HTR-8/SVneo (cell line): ENCODE measurements around the gene SDK1.

Experiments used
- DNase-seq: peaks from one replicate; pipeline ENCODE4 v3.0.0; 2011; ENCODE audit warnings: low spot score, mixed read lengths; ENCODE audit not compliant: insufficient read length
- FAIRE-seq: peaks from 2 replicates; lab custom pipeline; 2011; peaks lifted over from hg19 to GRCh38; lab: Jason Lieb, UNC

The SDK1 gene

GRCh38 chr7:3451701-3452100 lies 150.6 kb downstream of the SDK1 start:
- no peak for DNase-seq

GRCh38 chr7:3453398-3453797 lies 152.3 kb downstream of the SDK1 start:
- no peak for DNase-seq
- peak; percentile 69 for FAIRE-seq

More at GRCh38 chr7:3451701-3452100, 150.6 kb downstream of the SDK1 start:
- no peak for FAIRE-seq

GRCh38 chr7:3455806-3456595 lies 154.9 kb downstream of the SDK1 start:
- DNase-seq: no peak
- no peak for FAIRE-seq

GRCh38 chr7:3459111-3459510 lies 158.1 kb downstream of the SDK1 start:
- DNase-seq: no peak
- FAIRE-seq: no peak

- FAIRE-seq: no peak
- no peak for DNase-seq
Measured at GRCh38 chr7:3461923-3462322, 160.9 kb downstream of the SDK1 start.

- FAIRE-seq: peak; percentile 23
- no peak for DNase-seq
Measured at GRCh38 chr7:3463696-3464095, 162.6 kb downstream of the SDK1 start.

- FAIRE-seq (peak; percentile 77), DNase-seq (no peak)
Measured at GRCh38 chr7:3464900-3465622, 164.0 kb downstream of the SDK1 start.

GRCh38 chr7:3466261-3466660 lies 165.2 kb downstream of the SDK1 start:
- FAIRE-seq (no peak), DNase-seq (no peak)

GRCh38 chr7:3469641-3470040 lies 168.6 kb downstream of the SDK1 start:
- DNase-seq: no peak
- FAIRE-seq: no peak

- DNase-seq: no peak
- peak; percentile 54 for FAIRE-seq
Measured at GRCh38 chr7:3480197-3480596, 179.1 kb downstream of the SDK1 start.

- DNase-seq (no peak), FAIRE-seq (peak; percentile 54)
Measured at GRCh38 chr7:3481435-3481834, 180.4 kb downstream of the SDK1 start.

GRCh38 chr7:3482147-3482921 lies 181.3 kb downstream of the SDK1 start:
- FAIRE-seq: no peak

GRCh38 chr7:3486841-3487240 lies 185.8 kb downstream of the SDK1 start:
- DNase-seq (no peak), FAIRE-seq (no peak)

More at GRCh38 chr7:3482147-3482921, 181.3 kb downstream of the SDK1 start:
- DNase-seq: peak; percentile 61

- DNase-seq: no peak
- peak; percentile 38 for FAIRE-seq
Measured at GRCh38 chr7:3488829-3489228, 187.8 kb downstream of the SDK1 start.

- peak; percentile 50 for DNase-seq
- FAIRE-seq: peak; percentile 28
Measured at GRCh38 chr7:3493499-3493898, 192.4 kb downstream of the SDK1 start.

GRCh38 chr7:3494947-3495346 lies 193.9 kb downstream of the SDK1 start:
- FAIRE-seq (no peak), DNase-seq (no peak)

- DNase-seq (no peak), FAIRE-seq (peak; percentile 62)
Measured at GRCh38 chr7:3495530-3495929, 194.5 kb downstream of the SDK1 start.

GRCh38 chr7:3495954-3496353 lies 194.9 kb downstream of the SDK1 start:
- FAIRE-seq: no peak
- DNase-seq: no peak

- FAIRE-seq (no peak), DNase-seq (no peak)
Measured at GRCh38 chr7:3497796-3498195, 196.7 kb downstream of the SDK1 start.

- DNase-seq (no peak), FAIRE-seq (no peak)
Measured at GRCh38 chr7:3501671-3502070, 200.6 kb downstream of the SDK1 start.

- no peak for DNase-seq
- no peak for FAIRE-seq
Measured at GRCh38 chr7:3504384-3504783, 203.3 kb downstream of the SDK1 start.
